HG02759 (cell line): ENCODE results near the gene DCDC1.

Source experiments
- ATAC-seq: cut with Tn5 transposase; IDR thresholded peaks from one replicate; pipeline ENCODE4 v1.9.1; 2021; ENCODE audit warnings: mild to moderate bottlenecking, moderate library complexity; ENCODE audit not compliant: unreplicated experiment

The DCDC1 gene

GRCh38 chr11:30919389-30920152 is 450.0 kb downstream of the DCDC1 start:
- no peak for ATAC-seq

DNA sequence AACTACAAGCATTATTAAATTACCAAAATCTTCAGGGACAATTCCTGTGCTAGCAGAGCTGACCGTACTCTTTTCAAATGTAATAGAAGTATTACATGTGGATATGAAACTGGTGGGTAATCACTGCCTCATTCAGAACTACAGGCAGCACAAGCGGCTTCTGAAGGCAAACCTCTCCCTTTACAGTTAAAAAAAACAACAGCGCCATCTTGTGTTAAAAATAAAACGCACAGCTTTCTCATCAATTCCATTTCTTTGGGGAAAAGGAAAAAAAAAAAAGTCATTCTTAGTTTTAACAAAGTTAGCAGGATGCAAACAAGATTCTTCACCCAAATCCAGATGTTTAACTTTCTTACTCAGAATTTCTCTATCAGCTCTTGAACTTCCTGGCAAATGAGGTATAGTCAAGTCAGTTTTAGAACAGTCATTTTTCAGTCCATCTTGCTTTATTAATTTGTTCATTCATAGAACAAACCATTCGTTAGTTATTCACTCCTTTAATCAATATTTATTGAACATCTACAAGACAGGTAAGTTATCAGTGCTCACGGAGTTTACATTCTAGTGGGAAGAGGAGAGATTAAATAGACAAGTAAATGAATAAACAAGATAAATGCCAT is 451.6 kb downstream of the DCDC1 start:
- peak; percentile 74 for ATAC-seq

- ATAC-seq, result no peak
Measured at GRCh38 chr11:30917266-30917665, 452.3 kb downstream of the DCDC1 start.

- no peak for ATAC-seq
Measured at GRCh38 chr11:30916764-30917163, 452.8 kb downstream of the DCDC1 start.

- ATAC-seq, result no peak
Measured at GRCh38 chr11:30914143-30914762, 455.3 kb downstream of the DCDC1 start.

DNA sequence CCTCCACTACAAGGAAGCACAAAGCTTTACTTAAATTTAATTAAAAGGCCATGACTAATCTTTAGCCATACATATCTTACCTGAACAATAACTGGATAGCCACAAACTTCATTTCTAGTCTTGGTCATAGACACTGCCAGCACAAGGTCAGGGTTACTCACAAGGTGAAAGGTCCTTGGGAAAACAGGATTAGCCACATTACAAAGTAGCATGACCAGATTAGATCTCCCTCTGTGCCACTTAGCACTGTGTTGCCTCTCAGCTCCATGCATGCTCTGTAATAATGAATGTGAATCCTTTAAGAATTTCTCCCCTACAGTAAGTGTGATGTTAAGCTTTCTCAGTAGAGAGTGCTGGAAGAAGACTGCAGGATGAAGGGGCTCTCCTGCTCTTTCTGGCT is 458.3 kb downstream of the DCDC1 start:
- ATAC-seq, result no peak

GRCh38 chr11:30908857-30909256 is 460.7 kb downstream of the DCDC1 start:
- no peak for ATAC-seq

GRCh38 chr11:30908272-30908671 is 461.3 kb downstream of the DCDC1 start:
- no peak for ATAC-seq

DNA sequence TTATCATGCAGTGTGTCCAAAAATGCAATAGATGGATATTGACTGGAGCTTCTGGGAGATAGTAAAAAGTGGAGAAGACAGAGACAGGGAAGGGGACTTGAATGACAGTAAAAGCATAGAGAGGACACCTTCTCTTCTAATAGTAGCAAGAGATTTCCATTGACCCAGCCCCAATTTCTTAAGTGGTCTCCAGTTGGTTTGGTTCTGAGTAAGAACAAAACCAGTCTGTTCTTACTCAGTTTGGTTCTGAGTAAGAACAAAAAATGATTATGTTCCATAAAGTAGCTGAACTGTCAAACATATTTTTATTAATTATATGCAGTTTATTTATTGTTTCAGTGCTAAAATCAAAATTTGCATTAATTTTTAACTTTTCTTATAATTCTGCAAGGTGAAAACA is 466.6 kb downstream of the DCDC1 start:
- ATAC-seq, result no peak

GRCh38 chr11:30895046-30895445 is 474.5 kb downstream of the DCDC1 start:
- ATAC-seq, result no peak

DNA sequence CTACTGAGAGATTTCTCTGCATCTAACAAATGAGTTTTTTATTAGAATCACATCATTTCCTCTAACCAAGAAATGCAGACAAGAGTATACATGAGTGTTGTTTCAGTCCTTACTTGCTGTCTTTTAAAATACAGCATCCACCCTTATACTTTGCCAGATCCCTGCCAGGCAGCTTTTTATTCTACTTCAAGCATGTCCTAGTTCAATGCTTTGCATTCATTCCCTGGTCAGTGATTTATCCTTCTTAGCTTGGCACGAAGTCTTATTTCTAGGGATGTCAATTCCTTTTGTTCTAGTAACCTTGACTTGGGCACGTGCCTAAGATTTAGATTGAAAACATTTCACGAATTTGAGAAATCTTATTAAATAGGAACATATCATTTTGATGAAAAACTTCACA is 476.2 kb downstream of the DCDC1 start:
- ATAC-seq, result no peak

DNA sequence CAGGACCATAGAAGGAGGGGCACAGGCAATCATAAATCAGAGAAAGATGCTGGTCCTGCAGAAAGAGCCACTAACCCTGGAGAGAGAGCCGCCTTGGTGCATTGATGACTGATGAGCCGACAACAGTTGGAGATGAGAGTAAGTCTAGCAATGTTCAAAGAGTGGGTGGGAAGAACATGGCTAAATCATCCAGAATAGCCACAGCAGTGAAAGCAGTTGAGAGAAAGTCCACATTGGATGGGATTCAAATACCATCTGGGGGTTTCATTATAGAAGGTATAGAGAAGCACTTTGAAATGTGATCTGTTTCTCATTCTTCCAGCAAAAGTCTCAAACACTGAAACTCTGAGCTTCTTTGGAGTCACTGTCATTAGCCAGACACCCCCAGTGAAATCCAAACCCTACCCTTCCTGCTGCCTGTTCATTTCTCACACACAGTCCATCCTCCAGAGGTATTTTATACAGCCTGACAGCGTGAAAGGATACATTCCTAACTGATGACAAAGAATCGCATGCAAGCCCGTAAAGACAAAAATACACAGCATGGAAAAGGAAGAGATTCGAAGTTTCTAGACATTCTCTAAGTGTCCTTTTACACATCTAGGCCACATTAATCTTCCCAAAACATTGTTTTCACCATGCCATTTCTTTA is 480.3 kb downstream of the DCDC1 start:
- ATAC-seq, result no peak

GRCh38 chr11:30879322-30880005 is 490.1 kb downstream of the DCDC1 start:
- ATAC-seq, result no peak

DNA sequence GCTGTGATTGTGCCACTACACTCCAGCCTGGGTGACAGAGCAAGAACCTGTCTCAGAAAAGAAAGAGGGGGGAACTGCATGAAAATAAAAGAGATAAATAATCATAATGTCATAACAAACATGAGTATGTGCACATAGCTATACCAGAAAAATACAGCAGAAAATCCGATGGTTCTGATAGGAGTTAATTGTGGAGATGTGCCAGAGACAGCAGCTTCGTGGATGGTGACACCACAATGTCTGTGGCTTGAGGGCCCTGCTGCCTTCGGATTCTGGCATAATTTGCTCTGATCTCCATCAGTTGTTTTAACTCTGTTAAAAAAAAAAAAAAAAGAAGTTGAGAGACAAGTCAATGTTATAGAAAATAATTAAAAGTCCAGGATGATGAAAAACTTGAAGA is 491.1 kb downstream of the DCDC1 start:
- no peak for ATAC-seq

DNA sequence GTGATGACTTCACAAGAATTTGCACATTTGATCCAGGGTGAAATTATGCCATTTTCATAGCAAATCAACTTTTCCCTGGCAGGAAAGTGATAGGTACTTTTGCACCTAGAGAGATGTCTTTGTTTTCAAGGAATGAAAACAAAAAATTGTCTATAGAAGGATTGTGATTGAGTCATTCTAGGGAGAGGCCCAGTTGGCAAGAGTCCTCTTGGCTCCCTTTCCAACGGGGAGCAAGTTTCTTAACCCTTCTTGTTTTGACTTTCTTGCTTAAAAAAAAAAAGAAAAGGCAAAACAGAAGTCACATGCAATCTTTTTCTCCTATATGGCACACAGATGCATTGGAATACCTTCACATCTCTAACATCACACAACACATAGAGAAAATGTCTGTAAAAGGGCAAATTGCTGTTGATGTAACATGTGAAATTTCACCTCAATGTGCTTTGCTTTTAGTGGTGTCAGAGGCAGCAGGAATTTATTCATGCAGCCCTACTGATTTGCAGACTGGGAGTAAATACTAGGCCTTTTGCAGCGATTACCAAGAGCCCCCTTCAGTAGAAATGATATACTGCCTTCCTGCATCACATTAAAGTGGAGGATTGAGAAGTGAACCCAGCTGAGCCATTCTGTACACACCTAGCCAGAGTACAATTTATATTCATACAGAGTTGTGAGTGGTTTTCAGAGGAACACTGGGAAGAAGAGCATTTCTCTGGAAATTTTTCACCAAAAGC is 492.7 kb downstream of the DCDC1 start:
- no peak for ATAC-seq

DNA sequence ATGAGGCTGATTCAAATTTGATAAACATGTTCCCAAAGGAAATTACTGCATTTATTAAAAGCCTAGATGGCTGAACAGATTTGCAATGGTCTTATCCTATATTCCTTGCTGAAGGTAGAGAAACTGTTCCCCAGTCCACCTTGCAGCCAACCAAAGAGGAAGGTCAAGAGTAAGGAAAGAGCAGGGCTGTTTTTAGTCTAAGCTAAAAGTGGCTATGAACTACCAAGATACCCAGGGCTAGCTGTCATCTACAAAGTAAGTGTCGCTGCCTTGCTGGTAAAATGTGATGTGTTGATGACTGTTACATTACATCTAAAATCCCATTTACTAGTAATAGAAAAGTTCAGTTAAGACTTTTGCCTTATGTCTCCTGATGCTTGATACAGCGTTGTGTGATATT is 493.3 kb downstream of the DCDC1 start:
- ATAC-seq, result no peak

DNA sequence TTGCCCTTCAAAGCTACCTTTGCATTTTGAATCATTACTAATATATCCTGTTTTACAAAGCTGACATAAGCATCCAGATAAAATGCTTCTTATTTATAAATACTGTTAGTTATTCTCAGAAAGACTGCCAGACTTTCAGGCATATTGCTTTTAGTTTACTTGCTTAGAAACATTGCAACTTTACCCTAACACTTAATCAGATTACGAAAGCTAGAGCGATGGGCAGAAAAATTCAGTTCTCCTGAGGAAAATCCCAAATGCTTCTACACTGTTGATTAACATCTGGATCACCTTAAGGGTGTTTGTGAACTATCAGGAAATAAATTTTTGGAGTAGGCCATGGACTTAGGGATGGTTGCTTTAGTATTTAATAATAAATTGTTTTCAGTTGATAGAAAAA is 493.7 kb downstream of the DCDC1 start:
- no peak for ATAC-seq

GRCh38 chr11:30873924-30874610 is 495.5 kb downstream of the DCDC1 start:
- no peak for ATAC-seq

DNA sequence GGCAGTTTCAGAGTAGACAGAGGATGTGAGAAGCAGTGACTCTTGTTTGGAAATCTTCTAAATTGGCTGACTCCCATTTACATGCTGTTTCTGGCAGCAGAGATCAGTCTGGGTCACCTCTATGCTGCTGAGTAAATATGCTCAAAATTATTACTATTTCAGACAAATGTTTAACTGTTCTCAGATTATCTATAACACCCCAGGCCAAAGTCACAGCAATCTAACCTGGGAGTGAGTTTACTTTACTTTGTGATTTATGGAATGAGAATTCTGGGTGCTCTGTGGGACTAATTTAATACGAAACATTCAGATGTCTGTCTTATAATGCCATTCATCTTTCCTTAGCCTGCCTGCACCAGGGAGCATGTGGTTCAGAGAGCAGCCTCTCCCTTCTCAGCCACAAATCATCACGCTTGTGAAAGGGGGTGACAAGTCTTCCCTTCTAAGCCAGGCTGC is 500.9 kb downstream of the DCDC1 start:
- no peak for ATAC-seq

- no peak for ATAC-seq
Measured at GRCh38 chr11:30863209-30863608, 506.3 kb downstream of the DCDC1 start.
